KMS-11 (cell line): ENCODE data around the gene TANC1.

Experiments used
- H2AFZ ChIP-seq: fragments of 200-600 bp; sonication (generic); 2 replicates; pipeline ENCODE4 v1.6.1; 2016; ENCODE audit warnings: antibody characterized with exemption, mixed run types, low read depth
- H3K27ac ChIP-seq: fragments of 200-600 bp; sonication (generic); 2 replicates; pipeline ENCODE4 v1.6.1; 2016; ENCODE audit warnings: mild to moderate bottlenecking, mixed run types
- H3K27me3 ChIP-seq: fragments of 200-600 bp; sonication (generic); 2 replicates; pipeline ENCODE4 v1.6.1; 2017; ENCODE audit warnings: mild to moderate bottlenecking, low read depth, mixed run types, moderate library complexity; ENCODE audit not compliant: insufficient read depth
- H3K36me3 ChIP-seq: fragments of 200-600 bp; sonication (generic); 2 replicates; pipeline ENCODE4 v1.6.1; 2017; ENCODE audit warnings: mild to moderate bottlenecking, mixed run types; ENCODE audit not compliant: insufficient read depth
- H3K4me1 ChIP-seq: fragments of 200-600 bp; sonication (generic); 2 replicates; pipeline ENCODE4 v1.6.1; 2016; ENCODE audit warnings: mild to moderate bottlenecking, low read depth, mixed run types; ENCODE audit not compliant: poor library complexity, severe bottlenecking
- H3K4me2 ChIP-seq: fragments of 200-600 bp; sonication (generic); 2 replicates; pipeline ENCODE4 v1.7.0; 2016; ENCODE audit warnings: mild to moderate bottlenecking, mixed run types
- H3K4me3 ChIP-seq: fragments of 200-600 bp; sonication (generic); IDR thresholded peaks from 2 replicates; pipeline ENCODE4 v1.6.1; 2017; ENCODE audit warnings: low read depth, low read length, mixed read lengths; ENCODE audit not compliant: insufficient read depth
- H3K79me2 ChIP-seq: fragments of 200-600 bp; sonication (generic); 2 replicates; pipeline ENCODE4 v1.6.1; 2016; ENCODE audit warnings: low read depth, mixed run types; ENCODE audit not compliant: insufficient read depth
- H3K9ac ChIP-seq: fragments of 200-600 bp; sonication (generic); 2 replicates; pipeline ENCODE4 v1.6.1; 2016; ENCODE audit warnings: mild to moderate bottlenecking, mixed run types
- H4K20me1 ChIP-seq: fragments of 200-600 bp; sonication (generic); 2 replicates; pipeline ENCODE4 v1.6.1; 2016; ENCODE audit warnings: mild to moderate bottlenecking, mixed run types; ENCODE audit not compliant: insufficient read depth
- TF ChIP-seq, protein P1 (sequence below): fragments of 200-600 bp; sonication (generic); conservative IDR thresholded peaks from 2 replicates; pipeline ENCODE4 v1.6.1; 2017; ENCODE audit warnings: low read depth, mild to moderate bottlenecking, antibody characterized with exemption, low read length, moderate library complexity, mixed read lengths

The TANC1 gene

DNA sequence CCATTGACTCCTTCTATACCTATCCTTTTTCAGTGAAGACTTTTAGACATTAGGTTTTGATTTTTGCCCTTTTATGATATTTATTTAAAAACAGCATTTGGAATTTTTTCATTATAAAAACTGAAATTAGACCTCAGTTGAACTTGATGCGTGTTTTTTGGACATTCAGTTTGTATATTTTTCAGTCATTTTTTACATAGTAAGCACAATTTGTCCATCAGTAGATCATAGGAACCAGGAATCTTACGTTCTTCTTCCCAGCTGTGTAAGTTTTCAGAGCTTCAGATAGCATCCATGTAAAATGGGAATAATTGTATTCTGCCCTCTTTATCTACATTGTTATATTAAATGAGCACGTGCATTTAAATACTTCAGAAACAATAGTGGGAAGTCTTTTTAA is 208.9 kb downstream of the TANC1 start:
- Histone ChIP-seq H3K9ac (no peak overlapping the region), H4K20me1 (no peaks in the 10 kb centered on the region), H3K27ac (no peak overlapping the region), H3K27me3 (no peaks in the 10 kb centered on the region), H3K4me2 (no peak overlapping the region), H3K4me3 (no peak overlapping the region), H3K79me2 (no peaks in the 10 kb centered on the region), H2AFZ (no peak overlapping the region), H3K36me3 (no peaks in the 10 kb centered on the region), H3K4me1 (no peaks in the 10 kb centered on the region)
- TF ChIP-seq, protein P1, sequence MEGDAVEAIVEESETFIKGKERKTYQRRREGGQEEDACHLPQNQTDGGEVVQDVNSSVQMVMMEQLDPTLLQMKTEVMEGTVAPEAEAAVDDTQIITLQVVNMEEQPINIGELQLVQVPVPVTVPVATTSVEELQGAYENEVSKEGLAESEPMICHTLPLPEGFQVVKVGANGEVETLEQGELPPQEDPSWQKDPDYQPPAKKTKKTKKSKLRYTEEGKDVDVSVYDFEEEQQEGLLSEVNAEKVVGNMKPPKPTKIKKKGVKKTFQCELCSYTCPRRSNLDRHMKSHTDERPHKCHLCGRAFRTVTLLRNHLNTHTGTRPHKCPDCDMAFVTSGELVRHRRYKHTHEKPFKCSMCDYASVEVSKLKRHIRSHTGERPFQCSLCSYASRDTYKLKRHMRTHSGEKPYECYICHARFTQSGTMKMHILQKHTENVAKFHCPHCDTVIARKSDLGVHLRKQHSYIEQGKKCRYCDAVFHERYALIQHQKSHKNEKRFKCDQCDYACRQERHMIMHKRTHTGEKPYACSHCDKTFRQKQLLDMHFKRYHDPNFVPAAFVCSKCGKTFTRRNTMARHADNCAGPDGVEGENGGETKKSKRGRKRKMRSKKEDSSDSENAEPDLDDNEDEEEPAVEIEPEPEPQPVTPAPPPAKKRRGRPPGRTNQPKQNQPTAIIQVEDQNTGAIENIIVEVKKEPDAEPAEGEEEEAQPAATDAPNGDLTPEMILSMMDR: no peak

DNA sequence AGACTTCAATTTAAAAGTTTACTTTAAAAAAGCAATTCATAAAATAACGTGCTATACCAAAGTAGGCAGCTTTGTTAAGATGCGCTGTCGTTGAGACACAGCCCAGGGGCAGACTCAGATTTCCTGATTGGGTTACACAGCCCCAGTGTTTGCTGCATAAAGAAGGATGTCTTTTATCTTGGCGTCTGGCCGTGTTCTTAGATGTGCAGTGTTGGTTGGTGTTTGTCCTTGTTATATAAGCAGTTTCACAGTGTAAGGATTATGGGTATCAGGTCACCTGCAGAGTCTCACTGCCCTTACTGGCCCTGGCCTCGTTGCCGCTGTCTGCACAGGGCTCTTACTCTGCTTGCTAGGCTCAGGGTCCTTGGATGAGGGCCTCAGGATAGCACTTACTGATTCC is 209.5 kb downstream of the TANC1 start:
- Histone ChIP-seq H3K4me2 (no peak overlapping the region), H3K27ac (no peak overlapping the region), H2AFZ (no peak overlapping the region), H3K4me1 (no peaks in the 10 kb centered on the region), H3K9ac (no peak overlapping the region), H4K20me1 (no peaks in the 10 kb centered on the region), H3K4me3 (no peak overlapping the region), H3K27me3 (no peaks in the 10 kb centered on the region), H3K79me2 (no peaks in the 10 kb centered on the region), H3K36me3 (no peaks in the 10 kb centered on the region)
- TF ChIP-seq, protein P1: no peak

DNA sequence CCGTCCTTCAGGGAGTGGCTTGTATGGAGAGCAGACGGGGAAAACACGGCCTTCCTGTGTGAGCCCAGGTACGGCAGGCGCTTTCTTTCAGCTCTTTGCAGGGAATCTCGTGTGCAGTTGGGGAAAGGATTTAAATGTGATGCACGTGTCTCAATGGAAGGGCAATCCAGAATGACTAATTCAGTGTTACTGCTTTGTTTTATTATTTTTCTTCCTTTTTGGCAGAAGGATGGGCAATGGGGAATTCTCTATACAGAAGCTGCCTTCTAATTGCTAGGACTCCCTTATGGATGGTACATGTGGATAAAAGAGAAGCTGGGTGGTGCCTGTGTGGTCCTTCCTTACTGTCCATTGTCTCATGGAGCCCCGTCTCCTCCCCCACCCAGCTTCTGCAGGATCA is 210.7 kb downstream of the TANC1 start:
- no peak overlapping the region for H3K4me2 ChIP-seq
- H3K27ac ChIP-seq: no peak overlapping the region
- no peak overlapping the region for H2AFZ ChIP-seq
- no peaks in the 10 kb centered on the region for H4K20me1 ChIP-seq
- H3K4me1 ChIP-seq: no peaks in the 10 kb centered on the region
- no peaks in the 10 kb centered on the region for H3K79me2 ChIP-seq
- H3K36me3 ChIP-seq: no peaks in the 10 kb centered on the region
- H3K9ac ChIP-seq: no peak overlapping the region
- TF ChIP-seq, protein P1: no peak
- no peaks in the 10 kb centered on the region for H3K27me3 ChIP-seq
- H3K4me3 ChIP-seq: no peak overlapping the region

DNA sequence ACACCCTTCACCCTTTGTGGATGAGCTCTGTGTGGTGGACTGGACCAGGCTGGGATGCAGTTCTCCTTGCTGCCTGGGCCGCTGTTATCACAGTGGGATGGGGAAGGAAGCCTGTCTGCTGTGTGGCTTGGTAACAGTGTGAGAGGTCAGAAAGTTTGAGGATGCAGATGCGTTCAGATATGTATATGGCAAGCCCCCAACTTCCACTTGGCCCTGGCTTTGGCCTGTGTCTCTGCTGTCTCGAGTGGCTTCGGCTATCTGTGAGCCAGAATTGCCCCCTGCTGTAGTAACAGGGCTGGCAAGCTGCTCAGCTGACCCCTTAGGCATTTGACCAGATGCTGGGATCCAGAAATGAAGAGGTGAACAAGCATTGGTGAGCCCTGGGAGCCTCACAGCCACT is 211.3 kb downstream of the TANC1 start:
- Histone ChIP-seq H3K4me1 (no peaks in the 10 kb centered on the region), H4K20me1 (no peaks in the 10 kb centered on the region), H2AFZ (no peak overlapping the region), H3K4me2 (no peak overlapping the region), H3K9ac (no peak overlapping the region), H3K27me3 (no peaks in the 10 kb centered on the region), H3K79me2 (no peaks in the 10 kb centered on the region), H3K27ac (no peak overlapping the region), H3K4me3 (no peak overlapping the region), H3K36me3 (no peaks in the 10 kb centered on the region)
- TF ChIP-seq, protein P1: no peak

DNA sequence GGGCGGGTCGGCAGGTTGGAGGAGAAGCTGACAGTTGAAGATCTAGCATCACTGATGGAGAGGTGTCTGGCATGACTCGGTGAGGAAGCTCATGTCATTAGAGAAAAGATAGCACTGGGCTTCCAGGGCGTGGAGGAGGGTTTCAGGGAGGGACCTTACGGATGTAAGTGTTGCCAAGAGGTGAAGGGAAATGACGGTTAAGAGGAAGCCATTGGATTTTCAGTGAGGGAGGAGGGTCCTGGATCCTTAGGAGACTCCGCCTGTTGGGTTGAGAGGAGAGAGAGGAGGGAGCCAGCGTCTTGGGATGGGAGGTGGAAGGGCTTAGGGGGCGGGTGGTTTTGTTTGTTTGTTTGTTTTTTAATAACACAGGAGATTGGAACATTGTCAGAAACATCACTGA is 214.9 kb downstream of the TANC1 start:
- H3K36me3 ChIP-seq: no peaks in the 10 kb centered on the region
- H3K9ac ChIP-seq: no peak overlapping the region
- no peak overlapping the region for H3K27ac ChIP-seq
- H2AFZ ChIP-seq: no peak overlapping the region
- no peaks in the 10 kb centered on the region for H4K20me1 ChIP-seq
- H3K27me3 ChIP-seq: no peaks in the 10 kb centered on the region
- no peak overlapping the region for H3K4me2 ChIP-seq
- H3K79me2 ChIP-seq: no peaks in the 10 kb centered on the region
- H3K4me1 ChIP-seq: no peaks in the 10 kb centered on the region
- H3K4me3 ChIP-seq: no peak overlapping the region
- TF ChIP-seq, protein P1: no peak
